Amniotic stem cell (primary cell): Measurements from ENCODE around the gene H2BK1.

Experiments
- DNase-seq: peaks from one replicate; lab custom pipeline; 2025; lab: John Stamatoyannopoulos, UW

The H2BK1 gene

DNA sequence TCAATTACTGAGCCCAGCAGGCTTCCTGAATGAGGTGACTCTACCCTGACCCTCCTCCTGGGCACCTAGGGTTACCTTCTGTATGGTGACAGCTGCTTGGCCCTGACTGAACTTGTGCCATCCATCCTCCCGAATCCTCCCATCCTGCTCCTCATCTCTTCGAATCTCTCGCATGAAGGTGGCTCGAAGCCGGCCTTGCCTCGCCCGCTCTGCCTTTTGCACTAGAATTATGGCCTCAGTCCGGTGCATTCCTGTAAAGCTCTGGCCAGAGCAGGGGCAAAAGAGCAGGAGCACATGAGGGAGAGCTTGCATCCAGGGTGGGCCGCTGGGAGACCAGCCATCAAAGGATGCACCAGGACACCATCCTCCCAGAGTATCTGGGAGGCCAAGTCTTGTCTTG, 7.5 kb downstream of the H2BK1 start:
- no peak for DNase-seq

DNA sequence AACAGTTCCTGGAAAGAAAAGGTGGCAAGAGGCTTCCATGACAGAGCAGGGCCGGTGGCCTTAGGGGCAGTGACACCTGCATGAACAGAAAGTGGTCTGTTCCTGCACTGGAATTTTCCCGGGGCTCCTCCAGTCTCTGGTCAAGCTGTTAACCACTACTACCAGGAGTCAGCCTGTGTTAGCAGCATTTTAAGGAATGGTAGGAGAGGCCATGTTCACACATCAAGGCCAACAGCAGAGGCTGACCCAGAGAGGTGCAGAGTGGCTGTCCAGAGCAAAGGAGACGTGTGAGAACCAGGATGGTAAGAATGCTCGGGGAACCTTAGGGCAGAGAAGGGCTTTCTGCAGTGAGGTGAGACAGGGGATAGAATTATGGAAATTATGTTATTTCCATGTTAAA, 8.5 kb downstream of the H2BK1 start:
- DNase-seq: no peak

- no peak for DNase-seq
Measured at GRCh38 chr7:151201344-151201743, 8.9 kb downstream of the H2BK1 start.

DNA sequence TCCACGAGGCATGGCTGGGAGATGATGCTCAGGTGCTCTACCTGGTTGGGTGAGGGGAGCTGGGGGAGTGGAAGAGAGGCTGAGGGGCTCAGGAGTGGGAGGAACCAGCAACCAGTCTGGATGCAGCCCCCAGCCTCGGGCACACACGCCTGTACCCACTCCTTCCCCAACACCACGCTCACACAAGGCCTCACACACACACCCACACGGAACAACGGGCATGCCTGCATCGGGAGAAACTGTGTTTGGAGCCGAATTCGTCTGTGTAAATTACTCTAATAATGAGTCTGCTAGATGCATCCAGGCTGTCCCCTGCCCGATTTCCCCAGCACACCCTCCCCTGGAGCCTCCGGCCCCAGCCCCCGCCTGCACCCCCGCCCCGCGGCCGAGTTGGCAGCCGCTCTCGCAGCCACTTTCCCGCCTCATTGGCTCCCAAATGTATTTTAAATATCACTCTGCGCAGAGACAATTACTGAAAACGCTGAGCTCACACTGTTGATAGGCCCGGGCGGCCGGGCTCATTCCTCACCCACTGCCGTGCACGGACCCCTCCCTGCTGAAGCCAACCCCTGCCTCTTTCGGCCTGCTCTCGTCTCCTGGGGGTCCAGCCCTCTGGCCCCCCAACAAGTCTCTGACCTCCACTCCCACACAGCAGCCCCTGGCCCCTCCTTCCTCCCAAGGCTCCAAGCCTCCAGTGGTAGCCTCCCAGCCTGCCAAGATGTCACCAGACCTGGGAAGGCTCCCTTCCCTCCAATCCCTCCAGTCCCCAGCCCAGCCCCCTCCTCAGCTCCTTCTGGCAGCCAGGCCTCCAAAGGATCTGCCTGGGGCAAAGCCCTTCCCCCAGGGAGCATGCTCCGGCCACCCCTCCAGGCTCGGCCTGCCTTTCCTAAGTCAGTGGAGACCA, 11.1 kb downstream of the H2BK1 start:
- DNase-seq: no peak

- no peak for DNase-seq
Measured at GRCh38 chr7:151197932-151198331, 12.4 kb downstream of the H2BK1 start.

DNA sequence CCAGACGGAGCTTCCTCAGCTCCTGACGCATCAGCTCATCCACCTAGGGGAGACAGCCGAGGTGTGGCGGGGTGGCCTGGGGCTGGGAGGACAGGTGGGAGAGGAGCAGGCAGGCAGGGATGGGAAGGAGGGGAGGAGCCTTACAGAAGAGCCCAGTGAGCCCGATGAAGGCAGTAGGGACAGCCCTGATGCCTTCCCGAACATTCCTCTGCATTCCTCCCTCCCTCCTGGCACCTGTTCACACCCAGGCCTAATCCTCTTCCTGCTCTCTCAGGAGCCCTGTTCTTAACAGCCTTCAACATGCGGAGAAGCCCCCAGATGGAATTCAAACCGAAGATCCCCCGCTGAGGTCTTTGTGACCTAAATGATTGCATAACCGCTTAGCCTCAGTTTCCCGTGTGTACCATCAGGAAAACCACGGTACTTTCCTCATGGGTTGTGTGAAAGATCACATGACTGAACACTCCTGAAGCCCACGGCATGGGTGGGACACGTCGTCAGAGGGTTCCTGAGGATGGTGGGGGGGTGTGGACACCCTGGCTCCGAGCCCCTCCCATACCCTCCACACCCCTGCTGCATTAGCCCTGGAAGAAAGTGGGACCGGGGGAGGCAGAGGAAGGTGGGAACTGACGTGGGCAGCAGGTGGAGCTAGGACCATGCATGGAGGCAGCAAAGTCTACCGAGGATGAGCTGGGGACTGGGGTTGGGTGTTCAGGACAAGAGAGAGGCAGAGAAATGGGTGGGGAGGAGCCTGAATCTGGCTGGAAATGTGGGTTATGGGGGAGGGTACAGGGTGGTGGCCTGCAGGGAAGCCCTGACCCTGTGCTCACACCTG, 14.5 kb downstream of the H2BK1 start:
- DNase-seq: no peak

GRCh38 chr7:151194188-151194587, 16.1 kb downstream of the H2BK1 start:
- DNase-seq: no peak

DNA sequence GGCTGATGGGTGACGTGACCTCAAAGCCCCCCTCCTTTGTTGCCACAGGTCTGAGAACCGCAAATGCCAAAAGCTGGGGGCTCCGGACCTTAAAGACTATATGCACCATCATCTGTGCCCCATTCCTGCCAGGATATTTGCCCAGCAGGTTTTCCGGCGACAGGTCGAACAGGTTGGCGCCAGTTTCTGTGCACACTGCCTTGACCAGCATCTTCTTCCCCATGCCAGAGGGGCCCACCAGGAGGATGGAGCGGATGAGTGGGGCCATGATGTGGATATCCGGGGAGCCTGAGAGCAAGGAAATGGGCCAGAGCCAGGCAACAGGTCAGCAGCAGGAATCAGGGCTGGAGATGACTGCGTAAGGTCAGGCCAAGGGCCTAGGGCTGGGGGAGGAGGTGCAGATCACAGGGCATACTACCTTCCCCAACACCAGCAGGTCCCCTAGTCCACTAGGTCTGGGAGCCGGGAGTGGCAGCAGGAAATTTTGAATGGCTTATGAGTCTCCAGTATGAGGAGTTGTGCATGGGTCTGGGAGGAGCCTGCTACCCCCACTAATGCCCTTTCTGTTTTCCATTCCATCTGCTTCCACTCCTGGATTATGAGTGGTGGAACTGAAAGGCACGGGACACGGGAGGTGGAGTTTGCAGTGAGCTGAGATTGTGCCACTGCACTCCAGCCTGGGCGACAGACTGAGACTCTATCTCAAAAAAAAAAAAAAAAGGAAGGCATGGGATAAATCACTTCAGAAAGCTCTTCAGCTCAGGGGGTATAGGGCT, 16.9 kb downstream of the H2BK1 start:
- DNase-seq: no peak

GRCh38 chr7:151192002-151192539, 18.2 kb downstream of the H2BK1 start:
- DNase-seq: no peak

DNA sequence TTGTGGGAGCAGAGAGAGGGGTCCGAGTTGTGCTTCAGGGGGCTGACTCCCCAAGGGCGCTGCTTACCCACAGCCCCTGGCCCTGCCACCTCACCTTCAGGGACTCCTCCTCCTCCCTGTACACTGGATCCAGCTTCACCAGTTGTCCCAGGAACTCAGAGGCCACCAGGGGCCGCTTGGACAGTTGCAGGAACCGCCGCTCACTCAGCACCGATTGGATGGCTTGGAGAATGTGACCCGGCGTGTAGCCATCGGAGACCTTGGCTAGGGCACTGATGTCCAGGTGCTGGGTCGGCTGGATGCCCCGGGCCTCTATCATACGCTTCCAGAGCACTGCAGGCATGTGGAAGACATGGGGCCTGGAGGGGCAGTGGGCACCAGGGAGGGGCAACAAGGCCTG, 18.7 kb downstream of the H2BK1 start:
- DNase-seq: no peak

- DNase-seq: no peak
Measured at GRCh38 chr7:151189038-151189437, 21.2 kb downstream of the H2BK1 start.

- DNase-seq: no peak
Measured at GRCh38 chr7:151188252-151188542, 22.1 kb downstream of the H2BK1 start.

- no peak for DNase-seq
Measured at GRCh38 chr7:151187409-151188251, 22.7 kb downstream of the H2BK1 start.

DNA sequence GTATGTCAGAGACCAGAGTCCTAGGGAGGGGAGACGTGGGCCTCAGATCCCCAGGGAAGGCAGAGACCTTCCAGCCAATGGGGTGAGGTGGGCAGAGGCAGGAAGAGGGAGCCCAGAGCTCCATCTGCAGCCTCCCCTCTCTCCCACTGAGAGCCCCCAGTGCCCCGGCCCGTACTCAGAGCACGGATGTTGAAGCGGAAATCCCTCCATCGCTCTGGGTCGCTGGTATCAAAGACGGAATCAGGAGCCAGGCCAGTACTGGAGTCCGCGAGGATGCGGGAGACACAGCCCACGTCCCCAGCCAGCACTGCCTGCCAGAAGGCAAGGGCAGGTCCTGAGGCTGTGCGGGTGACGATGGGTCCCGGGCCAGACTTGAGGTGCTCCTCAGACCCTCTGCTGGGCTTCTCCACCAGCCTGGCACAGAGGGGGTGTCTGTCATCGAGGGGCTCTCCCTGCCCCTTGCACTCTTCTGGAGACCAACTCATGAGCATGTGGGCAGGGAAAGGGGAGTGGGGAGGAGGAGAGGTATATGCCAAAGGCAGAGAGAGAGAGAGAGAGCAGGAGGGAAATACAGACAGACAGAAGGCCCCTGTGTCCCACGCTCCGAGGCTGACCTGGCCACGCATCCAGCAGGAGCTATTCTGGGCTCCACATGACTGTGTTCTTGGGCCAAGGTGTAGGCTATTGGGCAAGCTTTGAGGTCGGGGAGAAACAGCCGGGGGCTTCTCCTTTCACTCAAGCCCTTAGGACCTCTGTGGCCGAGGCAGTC, 23.5 kb downstream of the H2BK1 start, which contains the start of gene ASB10:
ASB10 (minus strand) TSS at position 611 of the 769 bp plus-strand sequence; CDS start at position 491, 120 bp downstream.
- DNase-seq: no peak

DNA sequence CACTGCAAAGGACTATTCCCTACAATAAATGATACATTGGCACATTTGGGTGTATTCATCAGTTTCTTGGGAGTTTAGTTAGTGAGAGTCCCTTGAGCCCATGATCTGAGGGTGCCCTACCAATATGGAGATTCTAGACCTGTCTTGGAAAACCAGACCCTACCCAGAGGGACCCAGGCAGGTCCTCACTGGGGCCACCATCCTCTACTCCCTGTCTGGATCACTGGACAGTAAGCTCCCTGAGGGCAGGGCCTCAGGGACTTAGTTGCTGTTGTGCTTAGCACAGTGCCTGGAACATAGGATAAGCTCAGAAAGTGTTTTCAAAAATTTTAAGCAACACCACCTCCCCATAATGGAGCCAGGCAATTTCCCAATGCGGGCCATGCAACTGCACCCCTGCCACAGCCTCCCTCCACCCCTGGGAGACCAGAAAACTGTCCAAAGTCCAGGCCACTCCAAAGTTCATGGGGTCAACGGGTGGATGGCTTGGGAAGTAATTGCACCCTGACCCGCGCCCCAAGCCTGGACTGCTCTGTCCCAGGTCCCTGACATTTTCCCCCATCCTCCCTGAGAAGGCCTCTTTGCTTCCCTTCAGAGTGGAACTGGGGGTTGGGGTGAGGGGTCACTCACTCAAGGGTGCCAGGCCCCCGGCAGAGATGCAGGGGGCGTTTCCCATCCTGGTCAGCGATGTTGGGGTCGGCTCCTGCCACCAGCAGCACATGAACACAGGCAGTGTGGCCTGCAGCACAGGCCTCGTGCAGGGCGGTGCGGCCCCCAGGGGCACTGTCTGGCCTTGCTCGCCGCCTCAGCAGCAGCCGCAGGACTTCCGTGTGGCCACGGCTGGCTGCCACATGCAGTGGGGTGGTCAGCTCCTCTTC, 24.3 kb downstream of the H2BK1 start:
- no peak for DNase-seq

GRCh38 chr7:151181011-151181431, 29.3 kb downstream of the H2BK1 start:
- no peak for DNase-seq

- DNase-seq: no peak
Measured at GRCh38 chr7:151179946-151180345, 30.3 kb downstream of the H2BK1 start.

DNA sequence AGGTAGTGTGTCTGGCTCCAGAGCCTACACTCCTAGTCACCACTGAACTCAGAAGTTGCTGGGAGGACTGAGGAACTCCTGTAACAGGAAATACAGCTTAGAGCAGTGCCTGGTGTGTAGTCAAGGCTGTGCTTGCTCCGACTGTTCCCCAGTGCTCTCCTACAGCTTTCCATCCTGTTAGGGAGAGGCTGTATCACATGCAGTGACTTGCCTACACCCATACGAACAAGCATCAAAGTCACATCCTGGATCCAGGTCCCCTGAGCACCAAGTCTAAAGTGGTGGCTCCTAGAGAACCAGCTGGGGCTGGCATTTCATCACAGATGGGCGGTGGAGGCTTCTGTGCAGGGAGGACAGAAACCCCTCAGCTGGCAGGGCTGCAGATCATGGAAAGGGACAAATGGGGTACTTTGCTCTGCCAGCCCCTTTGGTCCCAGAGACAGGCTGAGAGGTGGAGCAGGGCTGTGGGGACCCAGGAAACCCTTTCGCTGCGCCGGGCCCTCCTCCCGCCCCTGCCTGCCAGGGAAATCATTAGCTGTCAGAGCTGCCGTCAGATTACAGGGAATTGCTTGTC, 30.9 kb downstream of the H2BK1 start:
- DNase-seq: no peak

GRCh38 chr7:151178831-151179230, 31.5 kb downstream of the H2BK1 start:
- DNase-seq: no peak
